Vagina (tissue), 2 donors: ENCODE measurements around the gene PNPLA2.

Experiments used
- CTCF ChIP-seq, 3 experiments: fragments of 450-650 bp in 2 of 3; fragments of 200-600 bp in 1 of 3; sonication (generic) in 1 of 3; IDR thresholded peaks; one replicate each; pipeline ENCODE4 v1.5.1; 2017 to 2019; ENCODE audit warnings: antibody characterized with exemption in 3 of 3, mild to moderate bottlenecking in 2 of 3, moderate library complexity in 2 of 3
- POLR2A ChIP-seq, 2 donors: fragments of 450-650 bp; IDR thresholded peaks; one replicate each; pipeline ENCODE4 v1.6.1; 2017; ENCODE audit warnings: antibody characterized with exemption in 2 of 2, mild to moderate bottlenecking in 2 of 2, moderate library complexity in 2 of 2
- POLR2AphosphoS5 ChIP-seq, 2 donors: sonication (generic); formaldehyde crosslinking; IDR thresholded peaks; one replicate each; pipeline ENCODE4 v1.9.0; 2017; ENCODE audit warnings: antibody characterized with exemption in 2 of 2, mild to moderate bottlenecking in 2 of 2, low read depth in 1 of 2; ENCODE audit not compliant: insufficient read depth in 1 of 2

- TF ChIP-seq CTCF (IDR thresholded peaks at IDR 0.05) (no peak), POLR2AphosphoS5 (IDR thresholded peaks at IDR 0.05; ENCODE audit: insufficient read depth in 1 of 2, low read depth in 1 of 2) (no peak), POLR2A (IDR thresholded peaks at IDR 0.05) (no peak)
Observed at GRCh38 chr11:773830-774229, 44.9 kb upstream of the PNPLA2 start.
